PC-9 (cell line): Measurements from ENCODE around the gene DHPS. TPM values are rescaled to one million over a fixed set of nuclear protein-coding genes. Genes with fewer than 3 reads are reported as not detected.

Experiments
- Bru-seq: library from RNA; stranded (reverse); fragments of 400-500 nt; gene quantifications from one replicate; lab custom pipeline; 2021; lab: Mats Ljungman, UMichigan
- BruChase-seq, 2 experiments: library from RNA; stranded (reverse); fragments of 400-500 nt; gene quantifications; one replicate each; lab custom pipeline; 2021; lab: Mats Ljungman, UMichigan
- BruUV-seq: library from RNA; stranded (reverse); fragments of 400-500 nt; replicated peaks from 2 replicates; lab custom pipeline; 2021; lab: Mats Ljungman, UMichigan
- CTCF ChIA-PET: fragments of 300-600 bp; sonication (Branson Sonifier 250); formaldehyde crosslinking; loops from one replicate; lab custom pipeline; 2022; ENCODE audit warnings: antibody characterized with exemption; lab: Charles Lee
- POLR2A ChIA-PET: fragments of 300-600 bp; sonication (Branson Sonifier 250); formaldehyde crosslinking; loops from one replicate; lab custom pipeline; 2022; ENCODE audit warnings: antibody characterized with exemption; ENCODE audit not compliant: unreplicated experiment; lab: Charles Lee
- DNase-seq, 2 experiments: peaks; one replicate each; pipeline versions ENCODE4 v3.0.0 to v3.0.0-alpha.2; 2015 to 2022; ENCODE audit warnings: mixed read lengths in 1 of 2
- H2AFZ ChIP-seq: fragments of 200-600 bp; sonication (generic); 2 replicates; pipeline ENCODE4 v1.8.1; 2017; ENCODE audit warnings: antibody characterized with exemption
- H3F3A ChIP-seq: fragments of 200-600 bp; sonication (generic); 2 replicates; pipeline ENCODE4 v1.8.1; 2017; ENCODE audit warnings: antibody characterized with exemption, mild to moderate bottlenecking, low read depth; ENCODE audit not compliant: insufficient read depth
- H3K27ac ChIP-seq: fragments of 200-600 bp; sonication (generic); 2 replicates; pipeline ENCODE4 v1.6.1; 2016; ENCODE audit warnings: mixed run types
- H3K27me3 ChIP-seq: fragments of 200-600 bp; sonication (generic); 2 replicates; pipeline ENCODE4 v1.6.1; 2016; ENCODE audit warnings: low read depth, mixed run types; ENCODE audit not compliant: insufficient read depth
- H3K36me3 ChIP-seq: fragments of 200-600 bp; sonication (generic); 2 replicates; pipeline ENCODE4 v1.6.1; 2016; ENCODE audit warnings: low read depth, mixed run types
- H3K4me1 ChIP-seq: fragments of 200-600 bp; sonication (generic); replicated peaks from 2 replicates; pipeline ENCODE4 v1.6.1; 2016; ENCODE audit warnings: mixed run types; ENCODE audit not compliant: insufficient read depth
- H3K4me2 ChIP-seq: fragments of 200-600 bp; sonication (generic); 2 replicates; pipeline ENCODE4 v1.6.1; 2017; ENCODE audit warnings: mixed run types
- H3K4me3 ChIP-seq: fragments of 200-600 bp; sonication (generic); 2 replicates; pipeline ENCODE4 v1.6.1; 2016; ENCODE audit warnings: mixed run types
- H3K79me2 ChIP-seq: fragments of 200-600 bp; sonication (generic); 2 replicates; pipeline ENCODE4 v1.6.1; 2017; ENCODE audit warnings: low read depth, mixed run types
- H3K9me2 ChIP-seq: fragments of 200-600 bp; sonication (generic); 2 replicates; pipeline ENCODE4 v1.8.1; 2017; ENCODE audit warnings: mild to moderate bottlenecking; ENCODE audit not compliant: insufficient read depth
- H3K9me3 ChIP-seq: fragments of 200-600 bp; sonication (generic); 2 replicates; pipeline ENCODE4 v1.8.1; 2016; ENCODE audit warnings: low read depth; ENCODE audit not compliant: insufficient read depth
- H4K20me1 ChIP-seq: fragments of 200-600 bp; sonication (generic); 2 replicates; pipeline ENCODE4 v1.8.1; 2017; ENCODE audit not compliant: insufficient read depth
- CTCF ChIP-seq: fragments of 200-600 bp; sonication (generic); conservative IDR thresholded peaks from 2 replicates; pipeline ENCODE4 v1.6.1; 2017; ENCODE audit warnings: mixed run types, antibody characterized with exemption, mild to moderate bottlenecking, moderate library complexity
- EZH2 ChIP-seq: fragments of 200-600 bp; sonication (generic); IDR thresholded peaks from 2 replicates; pipeline ENCODE4 v1.8.0; 2017; ENCODE audit warnings: antibody characterized with exemption, low read depth
- intact Hi-C: fragments of 100-400 bp; cut with micrococcal nuclease; formaldehyde crosslinking; loops from one replicate; pipeline ENCODE4 v1.10.0; 2022; ENCODE audit not compliant: unreplicated experiment
- long read RNA-seq: library from polyadenylated mRNA; stranded (forward); transcript quantifications from one replicate; pipeline ENCODE4 v2.0.0, GENCODE V29; 2022
- total RNA-seq: library from RNA; stranded (reverse); gene quantifications from 2 replicates; pipeline ENCODE4 v1.2.3, GENCODE V29; 2021

DHPS gene
- total RNA-seq: 106 and 121 TPM in 2 replicates
- percentile 71 among the genes with signal in this experiment for Bru-seq, nascent RNA
- BruChase-seq, experiment 1, labeled RNA remaining after a 2-hour chase: percentile 81 among the genes with signal in this experiment
- BruChase-seq, experiment 2, labeled RNA remaining after a 6-hour chase: percentile 92 among the genes with signal in this experiment
- long read RNA-seq, transcript DHPS-221 (8 exons, 1,176 nt): minor isoform, 10 of 117 reads
- long read RNA-seq, transcript DHPS-201 (9 exons, 1,363 nt): major isoform, 84 of 117 reads
- long read RNA-seq, partial matches to known transcripts: 3 of 117 reads
- long read RNA-seq, other reads (novel, unspliced or antisense): 15 of 117 reads

GRCh38 chr19:12681074-12681987 is at the start of gene DHPS:
Gene DHPS (minus strand): TSS chr19:12681880. CDS start chr19:12681766, 114 bp downstream.
- intact Hi-C loops: loop anchor here (1.0 kb wide), 1 partner anchor 56 kb away; the partner anchor contains the start of gene GET3
- TF ChIP-seq EZH2: no peak
- peak; percentile 30; the same call in 1 of the 2 replicates for TF ChIP-seq CTCF
- Histone ChIP-seq H3K27ac (peak within 1 kb of the TSS; percentile 98), H3K4me1 (peaks cover 11% of the 10 kb centered on the region; the same call in 1 of the 2 replicates), H3K4me3 (peak within 1 kb of the TSS; percentile 76), H3K9me2 (no peaks in the 10 kb centered on the region), H3K4me2 (peak within 1 kb of the TSS; percentile 75), H2AFZ (peak within 1 kb of the TSS; percentile 93), H3K27me3 (no peaks in the 10 kb centered on the region), H3K79me2 (peaks cover 19% of the 10 kb centered on the region), H3K36me3 (peaks cover 19% of the 10 kb centered on the region), H3F3A (peaks cover 52% of the 10 kb centered on the region), H4K20me1 (peaks cover 24% of the 10 kb centered on the region), H3K9me3 (no peaks in the 10 kb centered on the region)
- POLR2A ChIA-PET: interaction anchor here (0.5 to 0.6 kb wide), 3 partner anchors 15 to 188 kb away, joined by 3 to 7 read pairs (median 6); partner anchors contain the start of genes MAN2B1 and WDR83
- peak; percentile 93 to 98 for DNase-seq
- TSS peak; percentile 71 for BruUV-seq
- CTCF ChIA-PET: interaction anchor here (0.5 to 0.8 kb wide), 4 partner anchors 12 to 622 kb away, joined by 3 to 5 read pairs (median 4); no protein-coding TSS in a partner anchor

- BruUV-seq: no TSS peak
- Histone ChIP-seq H3K27ac (no peak overlapping the region), H3F3A (peaks cover 76% of the 10 kb centered on the region), H3K79me2 (peaks cover 46% of the 10 kb centered on the region), H3K4me1 (peaks cover 22% of the 10 kb centered on the region), H3K27me3 (no peaks in the 10 kb centered on the region), H3K4me3 (no peak overlapping the region), H4K20me1 (peaks cover 46% of the 10 kb centered on the region), H3K4me2 (no peak overlapping the region), H2AFZ (no peak overlapping the region), H3K36me3 (0 out of 2 replicates have a peak, but pooled peaks cover 16% of the 10 kb centered on the region), H3K9me2 (no peaks in the 10 kb centered on the region), H3K9me3 (no peaks in the 10 kb centered on the region)
- intact Hi-C loops: no loop called here
- ChIA-PET CTCF (interaction anchor here (0.6 kb wide), 1 partner anchor 60 kb away, joined by 3 read pairs; no protein-coding TSS in a partner anchor), POLR2A (interaction anchor here (0.5 kb wide), 1 partner anchor 60 kb away, joined by 4 read pairs; the partner anchor contains the start of gene JUNB)
- TF ChIP-seq EZH2: no peak
- TF ChIP-seq CTCF: no peak
- DNase-seq: no peak
Measured at GRCh38 chr19:12731337-12731736, 49.7 kb upstream of the DHPS start.

GRCh38 chr19:12730064-12730463 is 48.4 kb upstream of the DHPS start:
- Histone ChIP-seq H3K4me1 (peaks cover 16% of the 10 kb centered on the region), H3K4me3 (no peak overlapping the region), H3K36me3 (0 out of 2 replicates have a peak, but pooled peaks cover 16% of the 10 kb centered on the region), H3F3A (peaks cover 79% of the 10 kb centered on the region), H3K4me2 (no peak overlapping the region), H3K9me2 (no peaks in the 10 kb centered on the region), H4K20me1 (peaks cover 46% of the 10 kb centered on the region), H3K27me3 (no peaks in the 10 kb centered on the region), H3K27ac (no peak overlapping the region), H2AFZ (no peak overlapping the region), H3K9me3 (no peaks in the 10 kb centered on the region), H3K79me2 (peaks cover 46% of the 10 kb centered on the region)
- no peak for TF ChIP-seq EZH2
- no peak for TF ChIP-seq CTCF
- BruUV-seq: no TSS peak
- CTCF ChIA-PET: no interaction called here
- DNase-seq: no peak
- POLR2A ChIA-PET: no interaction called here
- intact Hi-C loops: no loop called here
